KMS-11 (cell line): ENCODE measurements around the gene ITGAV.

Experiments used
- H2AFZ ChIP-seq: fragments of 200-600 bp; sonication (generic); 2 replicates; pipeline ENCODE4 v1.6.1; 2016; ENCODE audit warnings: antibody characterized with exemption, mixed run types, low read depth
- H3K27ac ChIP-seq: fragments of 200-600 bp; sonication (generic); 2 replicates; pipeline ENCODE4 v1.6.1; 2016; ENCODE audit warnings: mild to moderate bottlenecking, mixed run types
- H3K27me3 ChIP-seq: fragments of 200-600 bp; sonication (generic); 2 replicates; pipeline ENCODE4 v1.6.1; 2017; ENCODE audit warnings: mild to moderate bottlenecking, low read depth, mixed run types, moderate library complexity; ENCODE audit not compliant: insufficient read depth
- H3K36me3 ChIP-seq: fragments of 200-600 bp; sonication (generic); 2 replicates; pipeline ENCODE4 v1.6.1; 2017; ENCODE audit warnings: mild to moderate bottlenecking, mixed run types; ENCODE audit not compliant: insufficient read depth
- H3K4me1 ChIP-seq: fragments of 200-600 bp; sonication (generic); 2 replicates; pipeline ENCODE4 v1.6.1; 2016; ENCODE audit warnings: mild to moderate bottlenecking, low read depth, mixed run types; ENCODE audit not compliant: poor library complexity, severe bottlenecking
- H3K4me2 ChIP-seq: fragments of 200-600 bp; sonication (generic); 2 replicates; pipeline ENCODE4 v1.7.0; 2016; ENCODE audit warnings: mild to moderate bottlenecking, mixed run types
- H3K4me3 ChIP-seq: fragments of 200-600 bp; sonication (generic); IDR thresholded peaks from 2 replicates; pipeline ENCODE4 v1.6.1; 2017; ENCODE audit warnings: low read depth, low read length, mixed read lengths; ENCODE audit not compliant: insufficient read depth
- H3K79me2 ChIP-seq: fragments of 200-600 bp; sonication (generic); 2 replicates; pipeline ENCODE4 v1.6.1; 2016; ENCODE audit warnings: low read depth, mixed run types; ENCODE audit not compliant: insufficient read depth
- H3K9ac ChIP-seq: fragments of 200-600 bp; sonication (generic); 2 replicates; pipeline ENCODE4 v1.6.1; 2016; ENCODE audit warnings: mild to moderate bottlenecking, mixed run types
- H4K20me1 ChIP-seq: fragments of 200-600 bp; sonication (generic); 2 replicates; pipeline ENCODE4 v1.6.1; 2016; ENCODE audit warnings: mild to moderate bottlenecking, mixed run types; ENCODE audit not compliant: insufficient read depth
- CTCF ChIP-seq: fragments of 200-600 bp; sonication (generic); conservative IDR thresholded peaks from 2 replicates; pipeline ENCODE4 v1.6.1; 2017; ENCODE audit warnings: low read depth, mild to moderate bottlenecking, antibody characterized with exemption, low read length, moderate library complexity, mixed read lengths

The ITGAV gene

GRCh38 chr2:186644791-186645190 is 54.9 kb downstream of the ITGAV start:
- no peak for TF ChIP-seq CTCF
- H3K36me3 ChIP-seq: no peaks in the 10 kb centered on the region

GRCh38 chr2:186645999-186646398 is 56.1 kb downstream of the ITGAV start:
- no peak for TF ChIP-seq CTCF
- peaks cover 11% of the 10 kb centered on the region for H3K4me1 ChIP-seq
- no peak overlapping the region for H3K27ac ChIP-seq
- no peak overlapping the region for H3K9ac ChIP-seq
- no peak overlapping the region for H3K4me3 ChIP-seq
- H3K36me3 ChIP-seq: no peaks in the 10 kb centered on the region
- no peaks in the 10 kb centered on the region; the same call in 1 of the 2 replicates for H3K27me3 ChIP-seq
- H2AFZ ChIP-seq: no peak overlapping the region
- H4K20me1 ChIP-seq: no peaks in the 10 kb centered on the region
- no peaks in the 10 kb centered on the region for H3K79me2 ChIP-seq
- no peak overlapping the region for H3K4me2 ChIP-seq

More at GRCh38 chr2:186644791-186645190, 54.9 kb downstream of the ITGAV start:
- Histone ChIP-seq H3K79me2 (no peaks in the 10 kb centered on the region), H3K27ac (no peak overlapping the region), H4K20me1 (no peaks in the 10 kb centered on the region), H3K27me3 (no peaks in the 10 kb centered on the region; the same call in 1 of the 2 replicates), H3K4me3 (no peak overlapping the region), H2AFZ (no peak overlapping the region), H3K4me2 (no peak overlapping the region), H3K4me1 (peaks cover 23% of the 10 kb centered on the region), H3K9ac (no peak overlapping the region)

GRCh38 chr2:186648130-186648529 is 58.3 kb downstream of the ITGAV start:
- Histone ChIP-seq H3K9ac (no peak overlapping the region), H3K4me2 (no peak overlapping the region), H3K79me2 (no peaks in the 10 kb centered on the region), H2AFZ (no peak overlapping the region), H3K4me3 (no peak overlapping the region), H3K4me1 (no peaks in the 10 kb centered on the region), H4K20me1 (no peaks in the 10 kb centered on the region), H3K27me3 (no peaks in the 10 kb centered on the region; the same call in 1 of the 2 replicates), H3K27ac (no peak overlapping the region), H3K36me3 (no peaks in the 10 kb centered on the region)
- no peak for TF ChIP-seq CTCF

GRCh38 chr2:186653511-186653910 is 63.7 kb downstream of the ITGAV start:
- Histone ChIP-seq H4K20me1 (no peaks in the 10 kb centered on the region), H3K27me3 (no peaks in the 10 kb centered on the region), H3K4me3 (no peak overlapping the region), H3K9ac (no peak overlapping the region), H2AFZ (no peak overlapping the region), H3K4me2 (no peak overlapping the region), H3K27ac (no peak overlapping the region), H3K36me3 (no peaks in the 10 kb centered on the region), H3K79me2 (no peaks in the 10 kb centered on the region), H3K4me1 (peaks cover 4% of the 10 kb centered on the region)
- no peak for TF ChIP-seq CTCF

GRCh38 chr2:186659383-186659782 is 69.5 kb downstream of the ITGAV start:
- H4K20me1 ChIP-seq: no peaks in the 10 kb centered on the region
- H2AFZ ChIP-seq: no peak overlapping the region
- H3K27me3 ChIP-seq: no peaks in the 10 kb centered on the region
- no peaks in the 10 kb centered on the region for H3K79me2 ChIP-seq
- no peak overlapping the region for H3K27ac ChIP-seq
- no peaks in the 10 kb centered on the region for H3K36me3 ChIP-seq
- H3K4me1 ChIP-seq: peaks cover 4% of the 10 kb centered on the region
- H3K4me3 ChIP-seq: no peak overlapping the region
- no peak overlapping the region for H3K9ac ChIP-seq
- no peak overlapping the region for H3K4me2 ChIP-seq
- no peak for TF ChIP-seq CTCF
